Right lobe of liver (tissue), 4 donors: ENCODE data around the gene SMIM3.

ENCODE experiments used
- CTCF ChIP-seq, 4 donors: fragments of 200-600 bp in 3 of 4; fragments of 450-650 bp in 1 of 4; IDR thresholded peaks; one replicate each; pipeline versions ENCODE4 v1.5.1 to v1.8.0; 2016 to 2022; ENCODE audit warnings: antibody characterized with exemption in 4 of 4, mild to moderate bottlenecking in 2 of 4
- POLR2A ChIP-seq: fragments of 450-650 bp; IDR thresholded peaks from one replicate; pipeline ENCODE4 v1.6.1; 2017; ENCODE audit warnings: antibody characterized with exemption, mild to moderate bottlenecking
- donor health status: DM: no; HTN: no; CAD: no.
- donor health status: DM: no; HTN: no; CAD: no.
- donor health status: DM: no; HTN: yes; CAD: no.

- TF ChIP-seq POLR2A (no peak), CTCF (IDR thresholded peaks at IDR 0.05) (no peak)
These were observed 39.7 kb upstream of the SMIM3 start for GRCh38 chr5:150738862-150739261.
